GM12865 (cell line): ENCODE results near the gene EFR3B.
A peak's percentile ranks its signal among the peaks of the same experiment; 100 is the strongest.

Experiments
- DNase-seq: peaks from one replicate; pipeline ENCODE4 v3.0.0; 2010; ENCODE audit warnings: low read depth
- H3K4me3 ChIP-seq: 2 replicates; pipeline ENCODE4 v1.5.1; 2011; ENCODE audit warnings: mild to moderate bottlenecking, low read depth, low read length, control low read depth
- TF ChIP-seq, protein P1 (sequence below): IDR thresholded peaks from 2 replicates; pipeline ENCODE4 v1.5.1; 2011; ENCODE audit warnings: low read length, control low read depth, low read depth, inconsistent platforms; ENCODE audit not compliant: insufficient read depth; ENCODE audit errors: missing control alignments

EFR3B gene

DNA sequence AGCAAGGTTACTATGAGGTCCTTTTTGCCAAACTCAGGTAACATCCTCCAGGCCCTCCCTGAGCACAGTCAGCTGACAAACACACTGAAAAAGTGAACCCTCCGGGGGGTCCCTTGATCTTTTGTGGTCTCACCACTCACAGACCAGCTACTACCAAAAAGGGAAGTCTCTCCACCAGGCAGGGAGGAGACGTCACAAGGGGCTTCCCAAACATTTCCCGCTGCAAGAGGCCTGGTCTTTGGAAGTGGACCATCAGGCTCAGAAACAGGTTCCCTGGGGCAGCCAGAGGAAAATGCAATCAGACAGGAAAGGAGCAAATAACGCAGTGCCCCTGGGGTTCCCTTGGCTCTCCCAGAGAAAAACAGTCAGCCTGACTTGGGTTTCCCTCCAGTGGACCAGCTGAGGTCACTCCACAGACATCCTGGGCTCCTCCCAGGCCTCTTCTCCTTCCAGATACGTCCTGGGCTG lies 165.2 kb downstream of the EFR3B start:
- TF ChIP-seq, protein P1, sequence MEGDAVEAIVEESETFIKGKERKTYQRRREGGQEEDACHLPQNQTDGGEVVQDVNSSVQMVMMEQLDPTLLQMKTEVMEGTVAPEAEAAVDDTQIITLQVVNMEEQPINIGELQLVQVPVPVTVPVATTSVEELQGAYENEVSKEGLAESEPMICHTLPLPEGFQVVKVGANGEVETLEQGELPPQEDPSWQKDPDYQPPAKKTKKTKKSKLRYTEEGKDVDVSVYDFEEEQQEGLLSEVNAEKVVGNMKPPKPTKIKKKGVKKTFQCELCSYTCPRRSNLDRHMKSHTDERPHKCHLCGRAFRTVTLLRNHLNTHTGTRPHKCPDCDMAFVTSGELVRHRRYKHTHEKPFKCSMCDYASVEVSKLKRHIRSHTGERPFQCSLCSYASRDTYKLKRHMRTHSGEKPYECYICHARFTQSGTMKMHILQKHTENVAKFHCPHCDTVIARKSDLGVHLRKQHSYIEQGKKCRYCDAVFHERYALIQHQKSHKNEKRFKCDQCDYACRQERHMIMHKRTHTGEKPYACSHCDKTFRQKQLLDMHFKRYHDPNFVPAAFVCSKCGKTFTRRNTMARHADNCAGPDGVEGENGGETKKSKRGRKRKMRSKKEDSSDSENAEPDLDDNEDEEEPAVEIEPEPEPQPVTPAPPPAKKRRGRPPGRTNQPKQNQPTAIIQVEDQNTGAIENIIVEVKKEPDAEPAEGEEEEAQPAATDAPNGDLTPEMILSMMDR = no peak
- peak; percentile 45 for DNase-seq
- H3K4me3 ChIP-seq = no peak overlapping the region
